Raji (cell line): Measurements from ENCODE around the gene TMEM117.

Experiments
- POLR2A ChIP-seq: IDR thresholded peaks from 2 replicates; pipeline ENCODE4 v1.6.1; 2011; ENCODE audit warnings: low read depth, low read length, control low read depth; ENCODE audit not compliant: insufficient read depth

TMEM117 gene

GRCh38 chr12:44017216-44017615 is 181.3 kb downstream of the TMEM117 start:
- no peak for TF ChIP-seq POLR2A

DNA sequence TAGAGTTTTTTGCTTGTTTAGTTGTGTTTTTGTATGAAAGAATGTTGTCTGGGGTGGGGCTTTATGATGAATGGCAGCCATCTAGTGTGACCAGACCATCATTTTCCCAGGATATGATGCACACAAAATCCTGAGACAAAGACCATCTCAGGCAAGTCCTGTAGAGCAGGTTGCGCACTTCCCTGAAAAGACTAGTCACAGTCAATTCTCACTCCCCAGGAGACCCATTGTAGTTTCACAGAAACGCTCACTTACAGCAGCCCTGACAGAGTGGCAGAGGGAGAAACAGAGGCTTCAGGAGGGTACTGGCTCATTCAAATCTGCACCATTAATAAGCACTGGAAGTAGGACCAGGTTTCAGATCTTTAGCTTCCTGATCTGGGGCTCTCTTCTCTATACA is 183.2 kb downstream of the TMEM117 start:
- TF ChIP-seq POLR2A = no peak

- TF ChIP-seq POLR2A = no peak
These were observed 184.7 kb downstream of the TMEM117 start for GRCh38 chr12:44020555-44020954.

DNA sequence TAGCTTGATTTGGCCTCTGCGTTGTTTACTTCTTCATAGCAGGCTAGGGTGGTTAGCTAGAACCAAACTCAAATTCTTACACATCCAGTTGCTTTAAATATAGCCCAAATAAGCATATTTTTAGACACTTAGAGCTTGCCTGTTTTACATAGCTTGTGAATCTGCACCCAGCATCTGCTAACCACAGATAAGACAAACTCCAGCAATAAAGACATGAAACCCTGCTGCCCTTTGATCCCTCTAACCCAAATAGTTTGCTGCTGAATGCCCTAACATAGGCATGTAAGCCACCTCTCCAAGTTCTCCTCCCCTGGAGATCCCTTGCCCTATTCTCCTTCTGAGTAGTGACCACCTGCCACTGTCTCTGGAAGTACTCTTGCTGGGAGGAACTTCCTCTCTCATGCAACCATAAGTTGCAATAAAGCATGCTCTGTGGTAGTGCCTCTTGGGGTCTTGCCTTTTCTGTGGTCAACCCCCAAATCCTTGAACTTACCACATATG is 185.6 kb downstream of the TMEM117 start:
- TF ChIP-seq POLR2A = no peak

GRCh38 chr12:44025499-44025898 is 189.6 kb downstream of the TMEM117 start:
- no peak for TF ChIP-seq POLR2A

DNA sequence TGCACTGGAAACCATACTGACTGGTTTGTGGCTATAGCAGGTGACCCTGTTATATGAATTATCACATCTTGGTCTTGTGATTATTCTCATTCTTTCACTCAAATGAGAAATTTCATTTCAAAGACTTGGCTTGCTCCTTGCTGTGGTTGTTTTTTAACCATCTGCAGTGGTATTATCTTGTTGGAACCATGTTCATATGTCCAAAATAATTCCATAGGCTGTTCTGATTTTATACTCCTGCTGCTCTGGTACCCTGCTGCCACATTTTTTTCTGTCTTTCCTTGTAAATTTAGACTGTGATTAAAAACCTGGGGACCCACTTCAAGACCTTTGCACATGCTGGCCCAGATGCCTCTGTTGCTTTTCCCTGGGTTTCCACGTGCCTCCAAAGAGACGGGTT is 190.2 kb downstream of the TMEM117 start:
- TF ChIP-seq POLR2A = no peak

GRCh38 chr12:44029194-44029593 is 193.3 kb downstream of the TMEM117 start:
- TF ChIP-seq POLR2A = no peak

DNA sequence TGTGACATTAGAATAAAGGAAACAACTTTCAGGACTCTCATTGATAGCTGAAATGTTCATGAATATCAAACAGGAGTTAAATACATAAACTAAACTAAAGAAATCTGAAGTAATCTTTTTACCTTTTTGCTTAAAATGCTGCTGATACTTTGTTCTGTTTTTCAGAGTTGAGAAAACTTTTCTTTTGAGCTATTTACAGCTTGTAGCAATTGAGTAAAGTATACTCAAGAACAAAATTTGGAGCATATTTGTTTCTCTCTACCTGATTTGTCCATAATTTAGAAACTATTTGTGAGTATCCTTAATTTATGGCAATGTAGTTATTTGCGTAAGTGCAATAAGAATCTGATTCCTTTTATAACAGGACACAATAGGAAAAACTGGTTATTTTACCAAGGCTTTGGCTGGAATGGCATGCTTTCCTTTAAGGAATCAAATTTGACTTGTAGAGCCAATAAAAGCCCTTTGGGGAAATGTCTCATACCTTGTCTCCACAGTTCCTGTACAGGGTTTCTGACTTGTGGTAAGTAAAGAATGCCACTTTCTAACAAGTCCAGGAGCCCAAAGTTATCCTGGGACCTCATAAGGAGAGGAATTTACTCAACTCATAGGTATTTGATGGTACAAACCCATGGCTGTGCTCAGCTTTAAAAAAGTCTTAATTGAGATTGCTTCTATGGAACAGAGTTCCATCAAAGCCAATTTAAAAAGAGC is 195.7 kb downstream of the TMEM117 start:
- TF ChIP-seq POLR2A = no peak

DNA sequence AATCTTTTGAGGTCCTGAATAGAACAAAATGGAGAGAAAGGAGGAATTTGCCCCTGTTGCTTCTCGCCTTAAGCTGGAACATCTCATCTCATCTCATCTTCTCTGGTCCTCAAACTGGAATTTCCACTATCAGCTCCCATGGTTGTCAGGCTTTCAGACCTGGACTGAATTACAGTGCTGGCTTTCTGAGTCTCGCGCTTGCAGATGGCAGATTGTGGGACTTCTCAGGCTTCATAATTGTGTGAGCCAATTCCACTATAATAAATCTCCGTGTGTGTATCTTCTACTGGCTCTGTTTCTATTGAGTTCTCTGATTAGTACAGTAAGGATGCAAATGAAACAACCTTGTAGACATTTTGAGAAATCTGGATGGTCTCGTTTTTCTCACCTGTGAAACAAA is 199.0 kb downstream of the TMEM117 start:
- TF ChIP-seq POLR2A = no peak

DNA sequence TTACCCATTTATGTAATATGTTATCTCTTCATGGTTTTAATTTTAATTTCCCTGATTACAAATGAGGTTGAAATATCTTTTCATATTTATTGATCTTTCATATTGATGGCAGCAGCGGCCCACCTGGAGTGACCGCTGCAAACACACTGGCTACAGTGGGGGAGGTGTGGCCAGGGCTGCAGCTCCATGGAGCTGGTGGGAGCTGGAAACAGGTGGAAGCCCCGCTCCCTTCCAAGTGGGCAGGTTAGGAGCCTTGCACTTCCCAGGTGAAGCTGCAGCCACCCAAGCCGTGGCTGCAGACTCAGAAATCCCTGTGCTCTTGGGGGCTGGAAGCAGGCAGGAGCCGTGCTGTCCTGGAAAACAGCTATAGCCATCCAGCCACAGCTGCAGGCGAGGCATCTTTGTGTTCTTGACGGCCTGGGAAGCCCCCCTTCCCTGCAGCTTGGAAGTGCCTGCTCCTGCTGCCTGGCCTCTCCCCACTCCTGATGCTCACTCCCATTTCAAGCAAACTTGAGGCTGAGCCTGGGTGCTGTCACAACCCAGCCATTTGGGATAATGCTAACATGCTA is 201.1 kb downstream of the TMEM117 start:
- no peak for TF ChIP-seq POLR2A

- TF ChIP-seq POLR2A = no peak
These were observed 202.5 kb downstream of the TMEM117 start for GRCh38 chr12:44038411-44038810.

DNA sequence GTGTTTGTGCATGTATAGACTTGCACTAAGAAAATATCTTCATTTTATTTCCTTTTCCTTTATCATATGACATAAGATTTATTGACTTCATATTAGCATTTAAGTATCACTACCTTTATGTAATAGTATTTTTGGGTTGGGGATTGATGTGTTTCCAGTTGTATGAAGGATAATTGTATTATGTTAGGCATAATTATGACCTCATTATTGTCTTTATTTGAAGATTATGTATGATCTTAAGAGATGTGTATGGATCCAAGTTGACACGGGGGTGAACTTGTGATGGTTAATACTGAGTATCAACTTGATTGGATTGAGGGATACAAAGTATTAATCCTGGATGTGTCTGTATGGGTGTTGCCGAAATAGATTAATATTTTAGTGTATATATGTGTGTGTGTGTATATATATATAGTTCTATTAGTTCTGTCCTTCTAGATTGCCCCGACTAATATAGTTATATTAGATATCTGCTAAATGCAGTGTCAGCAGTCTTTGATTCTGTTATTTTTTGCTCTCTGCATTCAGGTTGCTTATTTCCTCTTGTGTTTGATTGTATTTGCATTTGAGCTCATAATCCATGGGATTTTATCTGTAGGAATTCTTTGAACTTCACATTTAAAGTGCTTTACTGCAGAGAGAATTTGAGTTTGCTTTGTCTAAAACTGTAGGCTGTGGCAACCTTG is 211.0 kb downstream of the TMEM117 start:
- TF ChIP-seq POLR2A = no peak

- TF ChIP-seq POLR2A = no peak
These were observed 216.7 kb downstream of the TMEM117 start for GRCh38 chr12:44052554-44052953.

GRCh38 chr12:44053549-44054127 is 217.8 kb downstream of the TMEM117 start:
- no peak for TF ChIP-seq POLR2A

DNA sequence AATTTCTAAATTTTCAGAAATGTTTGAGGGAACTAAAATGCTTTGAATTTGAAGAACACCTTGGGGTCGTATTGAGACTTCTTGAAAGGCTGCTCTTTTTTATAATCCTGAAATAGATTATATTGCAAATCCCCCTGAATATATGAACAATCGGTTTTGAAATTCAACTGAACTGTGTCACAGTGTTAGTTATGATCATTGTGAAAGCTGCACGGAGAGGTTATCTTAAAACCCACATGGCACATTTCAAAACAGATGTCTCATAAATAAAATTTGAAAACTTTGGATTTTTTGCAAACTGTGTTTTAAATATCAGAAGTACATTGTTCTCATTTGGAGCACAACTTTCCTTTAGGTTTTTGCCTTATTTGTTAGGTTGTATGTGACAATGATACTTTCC is 218.4 kb downstream of the TMEM117 start:
- TF ChIP-seq POLR2A = no peak

- no peak for TF ChIP-seq POLR2A
These were observed 222.5 kb downstream of the TMEM117 start for GRCh38 chr12:44058366-44058765.
